HL-60 (cell line): Measurements from ENCODE around the gene GLTP.

Source experiments
- DNase-seq, 2 experiments: peaks; one replicate each; pipeline ENCODE4 v3.0.0-alpha.2; 2010 to 2020; ENCODE audit warnings: low read depth in 1 of 2, low spot score in 1 of 2
- H3K27ac ChIP-seq: fragments of 250-450 bp; sonication (Bioruptor Pico); replicated peaks from 2 replicates; pipeline ENCODE4 v1.5.1; 2020; ENCODE audit warnings: mild to moderate bottlenecking, moderate library complexity
- H3K27me3 ChIP-seq: fragments of 250-450 bp; sonication (Bioruptor Pico); 2 replicates; pipeline ENCODE4 v1.5.1; 2021; ENCODE audit warnings: mild to moderate bottlenecking, moderate library complexity; ENCODE audit not compliant: insufficient read depth, poor library complexity, severe bottlenecking
- H3K4me3 ChIP-seq: replicated peaks from 2 replicates; pipeline ENCODE4 v1.5.1; 2011; ENCODE audit warnings: mild to moderate bottlenecking, control low read depth, low read length; ENCODE audit not compliant: insufficient read depth
- GABPA ChIP-seq: IDR thresholded peaks from 2 replicates; pipeline ENCODE4 v1.6.1; 2012; ENCODE audit warnings: low read depth
- POLR2AphosphoS5 ChIP-seq: IDR thresholded peaks from 2 replicates; pipeline ENCODE4 v1.6.1; 2012; ENCODE audit warnings: low read depth
- SPI1 ChIP-seq: IDR thresholded peaks from 2 replicates; pipeline ENCODE4 v1.6.1; 2012; ENCODE audit warnings: low read depth, mild to moderate bottlenecking, borderline replicate concordance
- TF ChIP-seq, protein P1 (sequence below): IDR thresholded peaks from one replicate; pipeline ENCODE4 v1.5.1; 2011; ENCODE audit warnings: low read length, control low read depth, inconsistent platforms; ENCODE audit not compliant: insufficient read depth
- TF ChIP-seq, protein P2 (sequence below): IDR thresholded peaks from 2 replicates; pipeline ENCODE4 v1.6.1; 2012; ENCODE audit warnings: low read depth; ENCODE audit not compliant: insufficient replicate concordance

Gene GLTP

DNA sequence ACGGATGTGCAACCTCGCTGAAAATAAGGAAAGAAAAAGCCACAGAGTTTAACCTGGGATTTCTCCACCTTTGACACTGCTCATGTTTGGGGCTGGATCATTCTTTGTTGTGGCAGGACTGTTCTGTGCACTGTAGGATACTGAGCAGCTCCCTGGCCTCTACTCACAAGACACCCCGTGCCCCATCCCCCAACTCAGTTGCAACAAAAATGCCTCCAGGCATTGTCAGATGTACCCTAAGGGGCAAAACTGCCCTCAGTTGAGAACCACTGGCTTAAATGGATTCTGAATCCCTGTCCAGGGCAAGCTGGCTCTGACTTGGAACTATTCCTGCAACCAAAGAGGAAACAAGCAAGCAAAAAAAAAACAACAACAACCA lies 2.1 kb downstream of the GLTP start:
- H3K4me3 ChIP-seq = no peak overlapping the region
- H3K27me3 ChIP-seq = no peaks in the 10 kb centered on the region
- no peak overlapping the region for H3K27ac ChIP-seq
- no peak for DNase-seq
- TF ChIP-seq POLR2AphosphoS5 (no peak), SPI1 (no peak), GABPA (no peak)
- TF ChIP-seq, protein P1, sequence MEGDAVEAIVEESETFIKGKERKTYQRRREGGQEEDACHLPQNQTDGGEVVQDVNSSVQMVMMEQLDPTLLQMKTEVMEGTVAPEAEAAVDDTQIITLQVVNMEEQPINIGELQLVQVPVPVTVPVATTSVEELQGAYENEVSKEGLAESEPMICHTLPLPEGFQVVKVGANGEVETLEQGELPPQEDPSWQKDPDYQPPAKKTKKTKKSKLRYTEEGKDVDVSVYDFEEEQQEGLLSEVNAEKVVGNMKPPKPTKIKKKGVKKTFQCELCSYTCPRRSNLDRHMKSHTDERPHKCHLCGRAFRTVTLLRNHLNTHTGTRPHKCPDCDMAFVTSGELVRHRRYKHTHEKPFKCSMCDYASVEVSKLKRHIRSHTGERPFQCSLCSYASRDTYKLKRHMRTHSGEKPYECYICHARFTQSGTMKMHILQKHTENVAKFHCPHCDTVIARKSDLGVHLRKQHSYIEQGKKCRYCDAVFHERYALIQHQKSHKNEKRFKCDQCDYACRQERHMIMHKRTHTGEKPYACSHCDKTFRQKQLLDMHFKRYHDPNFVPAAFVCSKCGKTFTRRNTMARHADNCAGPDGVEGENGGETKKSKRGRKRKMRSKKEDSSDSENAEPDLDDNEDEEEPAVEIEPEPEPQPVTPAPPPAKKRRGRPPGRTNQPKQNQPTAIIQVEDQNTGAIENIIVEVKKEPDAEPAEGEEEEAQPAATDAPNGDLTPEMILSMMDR = no peak
- TF ChIP-seq, protein P2, sequence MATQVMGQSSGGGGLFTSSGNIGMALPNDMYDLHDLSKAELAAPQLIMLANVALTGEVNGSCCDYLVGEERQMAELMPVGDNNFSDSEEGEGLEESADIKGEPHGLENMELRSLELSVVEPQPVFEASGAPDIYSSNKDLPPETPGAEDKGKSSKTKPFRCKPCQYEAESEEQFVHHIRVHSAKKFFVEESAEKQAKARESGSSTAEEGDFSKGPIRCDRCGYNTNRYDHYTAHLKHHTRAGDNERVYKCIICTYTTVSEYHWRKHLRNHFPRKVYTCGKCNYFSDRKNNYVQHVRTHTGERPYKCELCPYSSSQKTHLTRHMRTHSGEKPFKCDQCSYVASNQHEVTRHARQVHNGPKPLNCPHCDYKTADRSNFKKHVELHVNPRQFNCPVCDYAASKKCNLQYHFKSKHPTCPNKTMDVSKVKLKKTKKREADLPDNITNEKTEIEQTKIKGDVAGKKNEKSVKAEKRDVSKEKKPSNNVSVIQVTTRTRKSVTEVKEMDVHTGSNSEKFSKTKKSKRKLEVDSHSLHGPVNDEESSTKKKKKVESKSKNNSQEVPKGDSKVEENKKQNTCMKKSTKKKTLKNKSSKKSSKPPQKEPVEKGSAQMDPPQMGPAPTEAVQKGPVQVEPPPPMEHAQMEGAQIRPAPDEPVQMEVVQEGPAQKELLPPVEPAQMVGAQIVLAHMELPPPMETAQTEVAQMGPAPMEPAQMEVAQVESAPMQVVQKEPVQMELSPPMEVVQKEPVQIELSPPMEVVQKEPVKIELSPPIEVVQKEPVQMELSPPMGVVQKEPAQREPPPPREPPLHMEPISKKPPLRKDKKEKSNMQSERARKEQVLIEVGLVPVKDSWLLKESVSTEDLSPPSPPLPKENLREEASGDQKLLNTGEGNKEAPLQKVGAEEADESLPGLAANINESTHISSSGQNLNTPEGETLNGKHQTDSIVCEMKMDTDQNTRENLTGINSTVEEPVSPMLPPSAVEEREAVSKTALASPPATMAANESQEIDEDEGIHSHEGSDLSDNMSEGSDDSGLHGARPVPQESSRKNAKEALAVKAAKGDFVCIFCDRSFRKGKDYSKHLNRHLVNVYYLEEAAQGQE = no peak

DNA sequence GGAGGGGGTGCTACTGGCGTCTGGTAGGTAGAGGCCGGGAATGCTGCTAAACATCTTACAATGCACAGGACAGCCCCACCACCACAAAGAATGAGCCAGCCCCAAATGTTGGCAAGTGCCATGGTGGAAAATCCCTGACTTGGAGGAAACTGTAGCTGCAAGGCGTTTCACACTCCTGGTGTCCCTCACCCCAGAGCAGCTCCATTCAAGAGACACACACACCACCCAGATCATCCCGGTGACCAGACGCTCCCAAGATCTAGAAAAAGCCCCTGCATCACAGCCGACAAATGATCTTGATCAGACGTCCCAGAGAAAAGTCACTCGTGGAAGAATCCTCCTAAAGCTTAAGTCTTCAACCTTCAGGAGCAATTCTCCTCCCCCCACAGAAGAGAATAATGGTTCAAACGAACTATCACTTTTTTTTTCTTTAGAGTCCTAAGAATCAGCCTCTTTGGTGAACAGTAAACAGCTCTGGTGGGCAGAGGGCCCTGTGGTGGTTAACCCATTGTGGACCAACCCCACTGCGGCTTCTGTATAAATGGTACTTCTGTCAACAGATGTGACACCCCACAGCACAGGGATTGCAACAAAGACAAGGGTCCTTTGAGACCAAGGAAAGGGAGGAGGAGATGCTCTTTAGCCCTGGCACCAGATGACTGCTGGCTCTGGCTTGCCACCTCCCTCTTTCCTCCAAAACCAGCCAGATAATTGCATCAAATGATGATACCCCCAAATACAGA lies 2.7 kb downstream of the GLTP start:
- H3K4me3 ChIP-seq = no peak overlapping the region
- TF ChIP-seq, protein P1 = no peak
- TF ChIP-seq POLR2AphosphoS5 = no peak
- no peak for TF ChIP-seq SPI1
- no peak for TF ChIP-seq GABPA
- TF ChIP-seq, protein P2 = no peak
- no peak for DNase-seq
- no peak overlapping the region for H3K27ac ChIP-seq
- no peaks in the 10 kb centered on the region for H3K27me3 ChIP-seq

DNA sequence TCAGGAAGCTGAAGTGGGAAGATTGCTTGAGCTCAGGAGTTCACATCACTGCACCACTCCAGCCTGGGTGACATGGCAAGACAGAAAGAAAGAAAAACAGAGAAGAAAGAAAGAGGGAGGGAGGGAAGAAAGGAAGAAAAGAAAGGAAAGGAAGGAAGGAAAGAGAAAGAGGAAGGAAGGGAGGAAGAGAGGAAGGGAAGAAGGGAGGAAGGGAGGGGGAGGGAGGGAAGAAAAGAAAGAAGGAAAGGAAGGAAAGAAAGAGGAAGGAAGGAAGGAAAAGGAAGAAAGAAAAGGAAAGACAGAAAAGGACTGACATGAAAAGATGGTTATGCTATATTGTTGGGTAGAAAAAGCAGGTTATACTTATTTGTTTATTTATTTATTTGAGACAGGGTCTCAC lies 3.9 kb downstream of the GLTP start:
- H3K27me3 ChIP-seq = no peaks in the 10 kb centered on the region
- TF ChIP-seq, protein P1 = no peak
- no peak for TF ChIP-seq GABPA
- TF ChIP-seq, protein P2 = no peak
- TF ChIP-seq POLR2AphosphoS5 = no peak
- no peak for TF ChIP-seq SPI1
- H3K27ac ChIP-seq = no peak overlapping the region
- no peak for DNase-seq
- no peak overlapping the region for H3K4me3 ChIP-seq
